ENCODE data around the gene COL19A1.

Gene COL19A1

GRCh38 chr6:70221715-70222438 is 355.5 kb downstream of the COL19A1 start:
- Histone ChIP-seq H3K9me3 (ENCODE audit: control insufficient read depth, insufficient read depth, low read length) (no peaks in the 10 kb centered on the region), H3K4me1 (ENCODE audit: control insufficient read depth, insufficient read depth, low read length) (peaks cover under 1% of the 10 kb centered on the region; the same call in 1 of the 2 replicates), H3K9ac (ENCODE audit: low read depth, low read length) (no peak overlapping the region), H3K36me3 (ENCODE audit: control insufficient read depth, insufficient read depth, low read length) (no peaks in the 10 kb centered on the region), H3K27me3 (ENCODE audit: control insufficient read depth, insufficient read depth, low read length) (no peaks in the 10 kb centered on the region), H3K4me3 (ENCODE audit: low read depth, low read length) (no peak overlapping the region), H3K27ac (ENCODE audit: low read depth, low read length) (no peak overlapping the region)

- Histone ChIP-seq H3K4me3 (ENCODE audit: low read depth, low read length) (no peak overlapping the region), H3K27me3 (ENCODE audit: control insufficient read depth, insufficient read depth, low read length) (no peaks in the 10 kb centered on the region), H3K36me3 (ENCODE audit: control insufficient read depth, insufficient read depth, low read length) (no peaks in the 10 kb centered on the region), H3K9me3 (ENCODE audit: control insufficient read depth, insufficient read depth, low read length) (no peaks in the 10 kb centered on the region), H3K4me1 (ENCODE audit: control insufficient read depth, insufficient read depth, low read length) (no peaks in the 10 kb centered on the region), H3K27ac (ENCODE audit: low read depth, low read length) (no peak overlapping the region), H3K9ac (ENCODE audit: low read depth, low read length) (no peak overlapping the region)
These were observed 356.0 kb downstream of the COL19A1 start for GRCh38 chr6:70222439-70222749.

GRCh38 chr6:70225055-70225454 is 358.7 kb downstream of the COL19A1 start:
- no peaks in the 10 kb centered on the region for H3K27me3 ChIP-seq (ENCODE audit: control insufficient read depth, insufficient read depth, low read length)
- H3K4me3 ChIP-seq (ENCODE audit: low read depth, low read length) = no peak overlapping the region
- H3K36me3 ChIP-seq (ENCODE audit: control insufficient read depth, insufficient read depth, low read length) = no peaks in the 10 kb centered on the region
- no peaks in the 10 kb centered on the region for H3K9me3 ChIP-seq (ENCODE audit: control insufficient read depth, insufficient read depth, low read length)
- H3K27ac ChIP-seq (ENCODE audit: low read depth, low read length) = no peak overlapping the region
- peaks cover 5% of the 10 kb centered on the region for H3K4me1 ChIP-seq (ENCODE audit: control insufficient read depth, insufficient read depth, low read length)
- H3K9ac ChIP-seq (ENCODE audit: low read depth, low read length) = no peak overlapping the region

GRCh38 chr6:70231311-70231710 is 365.0 kb downstream of the COL19A1 start:
- H3K9ac ChIP-seq (ENCODE audit: low read depth, low read length) = no peak overlapping the region

GRCh38 chr6:70234561-70235236 is 368.3 kb downstream of the COL19A1 start:
- no peaks in the 10 kb centered on the region for H3K27me3 ChIP-seq (ENCODE audit: control insufficient read depth, insufficient read depth, low read length)
- no peak overlapping the region for H3K9ac ChIP-seq (ENCODE audit: low read depth, low read length)
- H3K27ac ChIP-seq (ENCODE audit: low read depth, low read length) = no peak overlapping the region
- H3K36me3 ChIP-seq (ENCODE audit: control insufficient read depth, insufficient read depth, low read length) = no peaks in the 10 kb centered on the region
- H3K4me1 ChIP-seq (ENCODE audit: control insufficient read depth, insufficient read depth, low read length) = no peaks in the 10 kb centered on the region
- H3K9me3 ChIP-seq (ENCODE audit: control insufficient read depth, insufficient read depth, low read length) = no peaks in the 10 kb centered on the region
- H3K4me3 ChIP-seq (ENCODE audit: low read depth, low read length) = no peak overlapping the region

More at GRCh38 chr6:70231311-70231710, 365.0 kb downstream of the COL19A1 start:
- Histone ChIP-seq H3K36me3 (ENCODE audit: control insufficient read depth, insufficient read depth, low read length) (no peaks in the 10 kb centered on the region), H3K27me3 (ENCODE audit: control insufficient read depth, insufficient read depth, low read length) (no peaks in the 10 kb centered on the region), H3K9me3 (ENCODE audit: control insufficient read depth, insufficient read depth, low read length) (no peaks in the 10 kb centered on the region), H3K4me3 (ENCODE audit: low read depth, low read length) (no peak overlapping the region), H3K27ac (ENCODE audit: low read depth, low read length) (no peak overlapping the region), H3K4me1 (ENCODE audit: control insufficient read depth, insufficient read depth, low read length) (peaks cover 5% of the 10 kb centered on the region)

GRCh38 chr6:70236343-70236742 is 370.0 kb downstream of the COL19A1 start:
- Histone ChIP-seq H3K9me3 (ENCODE audit: control insufficient read depth, insufficient read depth, low read length) (no peaks in the 10 kb centered on the region), H3K27me3 (ENCODE audit: control insufficient read depth, insufficient read depth, low read length) (no peaks in the 10 kb centered on the region), H3K4me3 (ENCODE audit: low read depth, low read length) (no peak overlapping the region), H3K36me3 (ENCODE audit: control insufficient read depth, insufficient read depth, low read length) (no peaks in the 10 kb centered on the region), H3K4me1 (ENCODE audit: control insufficient read depth, insufficient read depth, low read length) (no peaks in the 10 kb centered on the region), H3K9ac (ENCODE audit: low read depth, low read length) (no peak overlapping the region), H3K27ac (ENCODE audit: low read depth, low read length) (no peak overlapping the region)

GRCh38 chr6:70241031-70241430 is 374.7 kb downstream of the COL19A1 start:
- no peak overlapping the region for H3K9ac ChIP-seq (ENCODE audit: low read depth, low read length)
- no peak overlapping the region for H3K4me3 ChIP-seq (ENCODE audit: low read depth, low read length)
- H3K4me1 ChIP-seq (ENCODE audit: control insufficient read depth, insufficient read depth, low read length) = peaks cover 13% of the 10 kb centered on the region
- no peak overlapping the region for H3K27ac ChIP-seq (ENCODE audit: low read depth, low read length)
- no peaks in the 10 kb centered on the region for H3K27me3 ChIP-seq (ENCODE audit: control insufficient read depth, insufficient read depth, low read length)
- no peaks in the 10 kb centered on the region for H3K36me3 ChIP-seq (ENCODE audit: control insufficient read depth, insufficient read depth, low read length)
- no peaks in the 10 kb centered on the region for H3K9me3 ChIP-seq (ENCODE audit: control insufficient read depth, insufficient read depth, low read length)

GRCh38 chr6:70241991-70242420 is 375.6 kb downstream of the COL19A1 start:
- H3K9ac ChIP-seq (ENCODE audit: low read depth, low read length) = no peak overlapping the region
- no peak overlapping the region for H3K4me3 ChIP-seq (ENCODE audit: low read depth, low read length)
- peaks cover 13% of the 10 kb centered on the region for H3K4me1 ChIP-seq (ENCODE audit: control insufficient read depth, insufficient read depth, low read length)
- no peaks in the 10 kb centered on the region for H3K36me3 ChIP-seq (ENCODE audit: control insufficient read depth, insufficient read depth, low read length)
- no peaks in the 10 kb centered on the region for H3K27me3 ChIP-seq (ENCODE audit: control insufficient read depth, insufficient read depth, low read length)
- no peaks in the 10 kb centered on the region for H3K9me3 ChIP-seq (ENCODE audit: control insufficient read depth, insufficient read depth, low read length)
- H3K27ac ChIP-seq (ENCODE audit: low read depth, low read length) = peak overlapping the region; percentile 3

- no peaks in the 10 kb centered on the region for H3K27me3 ChIP-seq (ENCODE audit: control insufficient read depth, insufficient read depth, low read length)
- H3K9me3 ChIP-seq (ENCODE audit: control insufficient read depth, insufficient read depth, low read length) = no peaks in the 10 kb centered on the region
- H3K9ac ChIP-seq (ENCODE audit: low read depth, low read length) = no peak overlapping the region
These were observed 379.8 kb downstream of the COL19A1 start for GRCh38 chr6:70246118-70246517.

GRCh38 chr6:70252604-70253003 is 386.2 kb downstream of the COL19A1 start:
- Histone ChIP-seq H3K36me3 (ENCODE audit: control insufficient read depth, insufficient read depth, low read length) (peaks cover 4% of the 10 kb centered on the region; the same call in 1 of the 2 replicates), H3K4me1 (ENCODE audit: control insufficient read depth, insufficient read depth, low read length) (no peaks in the 10 kb centered on the region)

More at GRCh38 chr6:70246118-70246517, 379.8 kb downstream of the COL19A1 start:
- Histone ChIP-seq H3K4me1 (ENCODE audit: control insufficient read depth, insufficient read depth, low read length) (peaks cover 13% of the 10 kb centered on the region), H3K36me3 (ENCODE audit: control insufficient read depth, insufficient read depth, low read length) (no peaks in the 10 kb centered on the region), H3K4me3 (ENCODE audit: low read depth, low read length) (no peak overlapping the region), H3K27ac (ENCODE audit: low read depth, low read length) (no peak overlapping the region)

GRCh38 chr6:70253923-70254322 is 387.6 kb downstream of the COL19A1 start:
- H3K4me1 ChIP-seq (ENCODE audit: control insufficient read depth, insufficient read depth, low read length) = no peaks in the 10 kb centered on the region
- peaks cover 4% of the 10 kb centered on the region; the same call in 1 of the 2 replicates for H3K36me3 ChIP-seq (ENCODE audit: control insufficient read depth, insufficient read depth, low read length)
- no peaks in the 10 kb centered on the region for H3K27me3 ChIP-seq (ENCODE audit: control insufficient read depth, insufficient read depth, low read length)
- H3K4me3 ChIP-seq (ENCODE audit: low read depth, low read length) = no peak overlapping the region
- no peaks in the 10 kb centered on the region for H3K9me3 ChIP-seq (ENCODE audit: control insufficient read depth, insufficient read depth, low read length)
- no peak overlapping the region for H3K27ac ChIP-seq (ENCODE audit: low read depth, low read length)
- no peak overlapping the region for H3K9ac ChIP-seq (ENCODE audit: low read depth, low read length)

More at GRCh38 chr6:70252604-70253003, 386.2 kb downstream of the COL19A1 start:
- no peak overlapping the region for H3K9ac ChIP-seq (ENCODE audit: low read depth, low read length)
- H3K9me3 ChIP-seq (ENCODE audit: control insufficient read depth, insufficient read depth, low read length) = no peaks in the 10 kb centered on the region
- no peak overlapping the region for H3K4me3 ChIP-seq (ENCODE audit: low read depth, low read length)
- no peaks in the 10 kb centered on the region for H3K27me3 ChIP-seq (ENCODE audit: control insufficient read depth, insufficient read depth, low read length)
- H3K27ac ChIP-seq (ENCODE audit: low read depth, low read length) = no peak overlapping the region

Data from HUES48 (cell line).